ENCODE measurements around the gene C12orf75.
"Not testable (repeated sequence)": the region's sequence is repeated elsewhere in the genome, so short reads cannot be mapped to it uniquely, and the experiment has no call there.

The C12orf75 gene

GRCh38 chr12:105331805-105332251 is 1.3 kb downstream of the C12orf75 start:
- no peak for DNase-seq (ENCODE audit: low spot score)
- TF ChIP-seq CTCF (IDR thresholded peaks at IDR 0.05; ENCODE audit: borderline replicate concordance, control extremely low read depth, extremely low read depth, insufficient read depth, missing control alignments) = no peak
- in situ Hi-C loops (cut with MboI; ENCODE audit: low sequenced_read_pairs, unreplicated experiment) = no loop called here

GRCh38 chr12:105332286-105332685 is 1.8 kb downstream of the C12orf75 start:
- DNase-seq (ENCODE audit: low spot score); in situ Hi-C loops (cut with MboI; ENCODE audit: low sequenced_read_pairs, unreplicated experiment): not testable (repeated sequence)

- in situ Hi-C loops (cut with MboI; ENCODE audit: low sequenced_read_pairs, unreplicated experiment) = no loop called here
- no peak for TF ChIP-seq CTCF (IDR thresholded peaks at IDR 0.05; ENCODE audit: borderline replicate concordance, control extremely low read depth, extremely low read depth, insufficient read depth, missing control alignments)
- no peak for DNase-seq (ENCODE audit: low spot score)
These were observed 2.4 kb downstream of the C12orf75 start for GRCh38 chr12:105332925-105333324.

GRCh38 chr12:105334001-105334400 is 3.5 kb downstream of the C12orf75 start:
- no peak for TF ChIP-seq CTCF (IDR thresholded peaks at IDR 0.05; ENCODE audit: borderline replicate concordance, control extremely low read depth, extremely low read depth, insufficient read depth, missing control alignments)
- no peak for DNase-seq (ENCODE audit: low spot score)
- in situ Hi-C loops (cut with MboI; ENCODE audit: low sequenced_read_pairs, unreplicated experiment) = no loop called here

- no peak for TF ChIP-seq CTCF (IDR thresholded peaks at IDR 0.05; ENCODE audit: borderline replicate concordance, control extremely low read depth, extremely low read depth, insufficient read depth, missing control alignments)
- in situ Hi-C loops (cut with MboI; ENCODE audit: low sequenced_read_pairs, unreplicated experiment) = no loop called here
- DNase-seq (ENCODE audit: low spot score) = no peak
These were observed 4.1 kb downstream of the C12orf75 start for GRCh38 chr12:105334582-105334981.

GRCh38 chr12:105335856-105336255 is 5.4 kb downstream of the C12orf75 start:
- in situ Hi-C loops (cut with MboI; ENCODE audit: low sequenced_read_pairs, unreplicated experiment) = no loop called here
- TF ChIP-seq CTCF (IDR thresholded peaks at IDR 0.05; ENCODE audit: borderline replicate concordance, control extremely low read depth, extremely low read depth, insufficient read depth, missing control alignments) = no peak
- DNase-seq (ENCODE audit: low spot score) = no peak

- no peak for DNase-seq (ENCODE audit: low spot score)
- no peak for TF ChIP-seq CTCF (IDR thresholded peaks at IDR 0.05; ENCODE audit: borderline replicate concordance, control extremely low read depth, extremely low read depth, insufficient read depth, missing control alignments)
- in situ Hi-C loops (cut with MboI; ENCODE audit: low sequenced_read_pairs, unreplicated experiment) = no loop called here
These were observed 5.9 kb downstream of the C12orf75 start for GRCh38 chr12:105336411-105336810.
